NCI-H2227 (cell line): ENCODE measurements around the gene MYMK.
A peak's percentile ranks its signal among the peaks of the same experiment; 100 is the strongest.

Experiments used
- DNase-seq: peaks from one replicate; lab custom pipeline; 2025; ENCODE audit not compliant: unreplicated experiment; lab: John Stamatoyannopoulos, UW

Gene MYMK

GRCh38 chr9:133519693-133520092 lies 5.1 kb downstream of the MYMK start:
- DNase-seq, result no peak

GRCh38 chr9:133518706-133519449 lies 5.9 kb downstream of the MYMK start:
- DNase-seq, result no peak

- DNase-seq, result no peak
Observed at GRCh38 chr9:133518200-133518599, 6.6 kb downstream of the MYMK start.

- DNase-seq, result no peak
Observed at GRCh38 chr9:133517711-133518110, 7.0 kb downstream of the MYMK start.

- DNase-seq, result no peak
Observed at GRCh38 chr9:133516961-133517350, 7.8 kb downstream of the MYMK start.

GRCh38 chr9:133516256-133516960 lies 8.4 kb downstream of the MYMK start:
- DNase-seq, result no peak

- no peak for DNase-seq
Observed at GRCh38 chr9:133515615-133516255, 9.0 kb downstream of the MYMK start.

- no peak for DNase-seq
Observed at GRCh38 chr9:133515240-133515610, 9.5 kb downstream of the MYMK start.

GRCh38 chr9:133514460-133515239 lies 10.1 kb downstream of the MYMK start:
- DNase-seq, result no peak

GRCh38 chr9:133513214-133514100 lies 11.3 kb downstream of the MYMK start:
- no peak for DNase-seq

GRCh38 chr9:133512253-133513213 lies 12.2 kb downstream of the MYMK start:
- no peak for DNase-seq

GRCh38 chr9:133511607-133512006 lies 13.2 kb downstream of the MYMK start:
- no peak for DNase-seq

- no peak for DNase-seq
Observed at GRCh38 chr9:133510926-133511505, 13.7 kb downstream of the MYMK start.

GRCh38 chr9:133509179-133510083 lies 15.3 kb downstream of the MYMK start:
- peak; percentile 29 for DNase-seq

- no peak for DNase-seq
Observed at GRCh38 chr9:133508046-133508445, 16.7 kb downstream of the MYMK start.

- DNase-seq, result no peak
Observed at GRCh38 chr9:133507246-133507965, 17.4 kb downstream of the MYMK start.

- no peak for DNase-seq
Observed at GRCh38 chr9:133506653-133507038, 18.1 kb downstream of the MYMK start.
